ENCODE results near the gene TEX22. TPM values are rescaled to one million over a fixed set of nuclear protein-coding genes. Genes with fewer than 3 reads are reported as not detected.
A peak's percentile ranks its signal among the peaks of the same experiment; 100 is the strongest.

The TEX22 gene
- total and polyA plus RNA-seq, 9 donors = 0.11 to 5.1 (median 2.5) TPM; not detected in 1

DNA sequence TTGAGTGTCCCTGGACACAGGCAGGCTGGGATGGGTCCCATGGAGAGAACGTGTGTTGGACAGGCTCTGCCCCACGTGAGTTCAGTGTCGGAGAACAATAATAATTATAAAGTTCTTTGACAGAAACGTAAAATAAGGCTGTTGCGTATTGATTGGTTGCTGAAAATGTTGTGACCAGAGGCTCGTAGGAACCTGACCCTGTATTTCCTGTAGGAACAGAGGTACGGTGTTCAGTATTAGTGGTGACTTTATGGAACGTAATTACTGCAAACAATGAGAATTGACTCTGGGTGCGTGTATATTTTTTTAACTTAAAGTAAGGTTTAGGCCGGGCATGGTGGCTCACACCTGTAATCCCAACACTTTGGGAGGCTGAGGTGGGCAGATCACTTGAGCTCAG lies 29.1 kb downstream of the TEX22 start:
- peaks cover 6% of the 10 kb centered on the region for H3K4me1 ChIP-seq (ENCODE audit: insufficient read depth)
- no peaks in the 10 kb centered on the region for H3K9me3 ChIP-seq
- WGBS, 3 donors = 96 to 98% (median 97%) methylated on average over 10 of the region's 10 CpGs
- intact Hi-C loops (cut with DNase I) = loop anchor here in 1 of 4 donors (10.0 kb wide), 1 partner anchor 47 kb away; the partner anchor contains the start of gene CRIP2
- H3K27me3 ChIP-seq = no peaks in the 10 kb centered on the region
- no peak for TF ChIP-seq CTCF (IDR thresholded peaks at IDR 0.05)
- no peak for TF ChIP-seq EP300 (IDR thresholded peaks at IDR 0.05)
- H3K27ac ChIP-seq = no peak overlapping the region
- H3K4me3 ChIP-seq = no peak overlapping the region
- H3K36me3 ChIP-seq = no peaks in the 10 kb centered on the region
- no peak for DNase-seq

DNA sequence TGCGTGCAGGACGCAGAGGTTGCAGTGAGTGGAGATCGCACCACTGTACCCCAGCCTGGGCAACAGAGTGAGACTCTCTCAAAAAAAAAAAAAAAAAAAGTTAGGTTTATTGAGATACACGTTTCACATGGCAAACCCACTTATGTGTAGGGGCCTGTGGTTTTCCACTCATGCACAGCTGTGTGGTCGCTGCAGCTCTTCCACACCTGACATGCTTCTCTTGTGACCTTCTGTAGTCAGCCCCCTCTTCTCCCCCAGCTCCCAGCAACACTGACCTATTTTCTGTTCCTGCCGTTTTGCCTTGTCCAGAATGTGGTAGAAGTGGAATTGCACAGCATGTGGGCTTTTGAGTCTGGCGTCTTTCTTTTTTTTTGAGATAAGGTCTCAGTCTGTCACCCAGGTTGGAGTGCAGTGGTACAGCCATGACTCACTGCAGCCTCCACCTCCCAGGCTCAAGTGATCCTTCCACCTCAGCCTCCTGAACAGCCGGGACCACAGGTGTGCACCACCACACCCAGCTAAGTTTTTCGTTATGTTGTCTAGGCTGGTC lies 29.7 kb downstream of the TEX22 start:
- no peaks in the 10 kb centered on the region for H3K9me3 ChIP-seq
- H3K4me3 ChIP-seq = no peak overlapping the region
- H3K27ac ChIP-seq = no peak overlapping the region
- H3K4me1 ChIP-seq (ENCODE audit: insufficient read depth) = peaks cover 3% of the 10 kb centered on the region
- intact Hi-C loops (cut with DNase I) = loop anchor here in 1 of 4 donors (10.0 kb wide), 1 partner anchor 47 kb away; the partner anchor contains the start of gene CRIP2
- no peaks in the 10 kb centered on the region for H3K27me3 ChIP-seq
- DNase-seq = no peak
- no peaks in the 10 kb centered on the region for H3K36me3 ChIP-seq
- 79 to 89% (median 87%) methylated on average over 9 of the region's 9 CpGs for WGBS, 3 donors
- TF ChIP-seq POLR2A (IDR thresholded peaks at IDR 0.05) (no peak), EP300 (IDR thresholded peaks at IDR 0.05) (no peak), CTCF (IDR thresholded peaks at IDR 0.05) (no peak)

DNA sequence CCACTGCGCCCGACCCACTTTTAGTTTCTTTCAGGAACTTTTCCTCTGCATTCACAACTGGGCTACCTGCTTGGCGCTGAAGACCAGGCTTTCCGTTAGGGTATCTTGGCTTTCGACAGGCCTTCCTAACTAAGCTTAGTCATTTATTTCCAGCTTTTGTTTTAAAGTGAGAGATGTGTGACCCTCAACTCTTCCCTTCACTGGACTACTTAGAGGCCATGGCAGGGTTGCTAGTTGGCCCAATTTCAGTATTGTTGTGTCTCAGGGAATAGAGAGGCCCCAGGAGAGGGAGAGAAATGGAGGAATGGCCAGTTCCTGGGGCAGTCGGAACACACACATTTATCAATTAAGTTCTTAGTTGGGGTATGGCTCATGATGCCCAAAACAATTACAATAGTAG lies 31.7 kb downstream of the TEX22 start:
- 92 to 100% (median 94%) methylated on average over 6 of the region's 6 CpGs for WGBS, 3 donors
- Histone ChIP-seq H3K27me3 (no peaks in the 10 kb centered on the region), H3K36me3 (no peaks in the 10 kb centered on the region), H3K27ac (no peak overlapping the region), H3K9me3 (no peaks in the 10 kb centered on the region), H3K4me1 (ENCODE audit: insufficient read depth) (peaks cover 3% of the 10 kb centered on the region), H3K4me3 (no peak overlapping the region)
- intact Hi-C loops (cut with DNase I) = no loop called here
- TF ChIP-seq POLR2A (IDR thresholded peaks at IDR 0.05) = no peak
- no peak for TF ChIP-seq CTCF (IDR thresholded peaks at IDR 0.05)
- TF ChIP-seq EP300 (IDR thresholded peaks at IDR 0.05) = no peak
- no peak for DNase-seq

DNA sequence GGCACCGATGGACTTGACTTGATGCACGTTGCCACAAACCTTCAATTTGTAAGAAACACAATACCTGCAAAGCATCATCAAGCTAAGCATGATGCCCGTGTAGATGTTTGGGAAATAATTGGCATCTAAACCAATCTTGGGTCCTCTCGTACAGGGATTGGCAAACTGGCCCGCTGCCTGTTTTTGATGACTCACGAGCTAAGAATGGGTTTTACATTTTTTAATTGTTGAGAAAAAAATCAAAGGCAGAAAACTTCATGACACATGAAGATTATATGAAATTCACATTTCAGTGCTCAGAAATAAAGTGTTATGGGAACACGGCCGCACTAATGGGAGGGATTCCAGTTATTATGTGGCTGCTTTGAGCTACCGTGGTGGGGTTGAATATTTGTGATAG lies 32.2 kb downstream of the TEX22 start:
- H3K27me3 ChIP-seq = no peaks in the 10 kb centered on the region
- no peaks in the 10 kb centered on the region for H3K36me3 ChIP-seq
- no peak overlapping the region for H3K27ac ChIP-seq
- DNase-seq = peak in 1 of 5 donors; percentile 31
- H3K4me1 ChIP-seq (ENCODE audit: insufficient read depth) = peaks cover 3% of the 10 kb centered on the region
- no peak for TF ChIP-seq EP300 (IDR thresholded peaks at IDR 0.05)
- H3K4me3 ChIP-seq = no peak overlapping the region
- H3K9me3 ChIP-seq = no peaks in the 10 kb centered on the region
- 49 to 62% (median 50%) methylated on average over 9 of the region's 9 CpGs for WGBS, 3 donors
- intact Hi-C loops (cut with DNase I) = no loop called here

DNA sequence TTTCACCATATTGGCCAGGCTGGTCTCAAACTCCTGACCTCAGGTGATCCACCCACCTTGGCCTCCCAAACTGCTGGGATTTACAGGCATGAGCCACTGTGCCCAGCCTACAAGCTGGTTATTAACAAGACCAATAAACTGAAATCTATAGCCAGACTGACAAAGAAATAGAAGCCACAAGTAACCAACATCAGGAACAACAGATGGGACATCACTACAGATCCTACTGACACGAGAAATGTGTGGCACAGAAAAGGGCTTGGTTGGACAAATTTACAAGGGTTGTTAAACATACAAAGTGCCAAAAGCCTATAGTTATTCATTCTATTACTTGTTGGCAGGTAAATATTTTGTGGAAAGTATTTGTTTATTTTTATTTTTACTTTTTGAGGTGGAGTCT lies 32.9 kb downstream of the TEX22 start:
- H3K27ac ChIP-seq = no peak overlapping the region
- intact Hi-C loops (cut with DNase I) = no loop called here
- TF ChIP-seq EP300 (IDR thresholded peaks at IDR 0.05) = no peak
- TF ChIP-seq CTCF (IDR thresholded peaks at IDR 0.05) = no peak
- no peak for TF ChIP-seq POLR2A (IDR thresholded peaks at IDR 0.05)
- no peaks in the 10 kb centered on the region for H3K27me3 ChIP-seq
- no peak for DNase-seq
- H3K4me1 ChIP-seq (ENCODE audit: insufficient read depth) = peaks cover 3% of the 10 kb centered on the region
- H3K36me3 ChIP-seq = no peaks in the 10 kb centered on the region
- no peak overlapping the region for H3K4me3 ChIP-seq
- no peaks in the 10 kb centered on the region for H3K9me3 ChIP-seq
- 99 to 100% (median 100%) methylated on average over 1 of the region's 1 CpG for WGBS, 3 donors

Measured in ovary (tissue), 9 donors.